GM12875 (cell line): Measurements from ENCODE around the gene SLC9A5.
A peak's percentile ranks its signal among the peaks of the same experiment; 100 is the strongest.

Experiments
- H3K4me3 ChIP-seq: one replicate; pipeline ENCODE4 v1.5.1; 2011; ENCODE audit warnings: low read depth, low read length, control low read depth
- TF ChIP-seq, protein P1 (sequence below): IDR thresholded peaks from 2 replicates; pipeline ENCODE4 v1.5.1; 2011; ENCODE audit warnings: low read depth, mild to moderate bottlenecking, control low read depth, inconsistent platforms, low read length, moderate library complexity, borderline replicate concordance; ENCODE audit not compliant: insufficient read depth

The SLC9A5 gene

DNA sequence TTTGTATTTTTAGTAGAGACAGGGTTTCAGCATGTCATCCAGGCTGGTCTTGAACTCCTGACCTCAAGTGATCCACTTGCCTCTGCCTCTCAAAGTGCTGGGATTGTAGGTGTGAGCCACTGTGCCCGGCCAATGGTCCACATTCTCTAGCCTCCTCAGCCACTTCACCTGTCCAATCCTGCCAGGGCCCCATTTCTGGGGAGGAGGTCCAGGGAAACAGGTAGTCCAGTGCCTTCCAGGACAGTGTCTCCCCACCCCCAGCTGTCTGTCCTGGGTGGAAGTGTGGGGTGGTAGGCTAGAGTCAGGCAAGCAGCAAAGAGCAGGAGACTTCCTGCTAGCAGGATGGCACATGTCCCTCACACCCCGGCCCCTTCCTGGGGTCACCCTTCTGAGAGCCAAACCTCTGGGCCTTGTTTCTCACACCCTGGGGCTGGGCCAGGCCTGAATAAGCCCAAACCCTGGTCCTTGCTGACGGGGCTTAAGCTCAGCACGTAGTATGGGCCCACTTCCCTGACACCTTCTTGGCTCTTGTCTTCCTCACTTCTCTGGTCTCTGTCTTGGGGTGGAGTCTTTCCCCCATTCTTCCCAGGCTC, 6.5 kb upstream of the SLC9A5 start:
- TF ChIP-seq, protein P1, sequence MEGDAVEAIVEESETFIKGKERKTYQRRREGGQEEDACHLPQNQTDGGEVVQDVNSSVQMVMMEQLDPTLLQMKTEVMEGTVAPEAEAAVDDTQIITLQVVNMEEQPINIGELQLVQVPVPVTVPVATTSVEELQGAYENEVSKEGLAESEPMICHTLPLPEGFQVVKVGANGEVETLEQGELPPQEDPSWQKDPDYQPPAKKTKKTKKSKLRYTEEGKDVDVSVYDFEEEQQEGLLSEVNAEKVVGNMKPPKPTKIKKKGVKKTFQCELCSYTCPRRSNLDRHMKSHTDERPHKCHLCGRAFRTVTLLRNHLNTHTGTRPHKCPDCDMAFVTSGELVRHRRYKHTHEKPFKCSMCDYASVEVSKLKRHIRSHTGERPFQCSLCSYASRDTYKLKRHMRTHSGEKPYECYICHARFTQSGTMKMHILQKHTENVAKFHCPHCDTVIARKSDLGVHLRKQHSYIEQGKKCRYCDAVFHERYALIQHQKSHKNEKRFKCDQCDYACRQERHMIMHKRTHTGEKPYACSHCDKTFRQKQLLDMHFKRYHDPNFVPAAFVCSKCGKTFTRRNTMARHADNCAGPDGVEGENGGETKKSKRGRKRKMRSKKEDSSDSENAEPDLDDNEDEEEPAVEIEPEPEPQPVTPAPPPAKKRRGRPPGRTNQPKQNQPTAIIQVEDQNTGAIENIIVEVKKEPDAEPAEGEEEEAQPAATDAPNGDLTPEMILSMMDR, result no peak
- no peak overlapping the region for H3K4me3 ChIP-seq

DNA sequence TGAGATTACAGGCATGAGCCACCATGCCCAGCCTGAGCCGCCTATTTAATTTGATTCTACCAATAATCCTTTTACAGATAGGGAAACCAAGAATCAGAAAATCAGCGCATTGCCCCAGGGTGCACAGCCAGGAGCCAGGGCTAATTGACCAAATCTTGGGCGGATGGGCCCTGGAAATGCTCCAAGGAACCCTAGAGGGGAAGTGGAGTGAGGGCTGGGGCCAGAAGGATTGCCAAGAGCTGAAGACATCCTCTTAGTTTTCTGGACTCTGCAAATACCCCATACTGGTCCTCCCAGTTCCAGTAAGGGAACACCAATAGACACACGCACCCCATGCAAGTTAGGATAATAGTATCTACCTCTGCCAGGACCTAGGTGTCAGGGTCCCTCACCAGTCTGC, 5.3 kb upstream of the SLC9A5 start:
- TF ChIP-seq, protein P1, result no peak
- no peak overlapping the region for H3K4me3 ChIP-seq

DNA sequence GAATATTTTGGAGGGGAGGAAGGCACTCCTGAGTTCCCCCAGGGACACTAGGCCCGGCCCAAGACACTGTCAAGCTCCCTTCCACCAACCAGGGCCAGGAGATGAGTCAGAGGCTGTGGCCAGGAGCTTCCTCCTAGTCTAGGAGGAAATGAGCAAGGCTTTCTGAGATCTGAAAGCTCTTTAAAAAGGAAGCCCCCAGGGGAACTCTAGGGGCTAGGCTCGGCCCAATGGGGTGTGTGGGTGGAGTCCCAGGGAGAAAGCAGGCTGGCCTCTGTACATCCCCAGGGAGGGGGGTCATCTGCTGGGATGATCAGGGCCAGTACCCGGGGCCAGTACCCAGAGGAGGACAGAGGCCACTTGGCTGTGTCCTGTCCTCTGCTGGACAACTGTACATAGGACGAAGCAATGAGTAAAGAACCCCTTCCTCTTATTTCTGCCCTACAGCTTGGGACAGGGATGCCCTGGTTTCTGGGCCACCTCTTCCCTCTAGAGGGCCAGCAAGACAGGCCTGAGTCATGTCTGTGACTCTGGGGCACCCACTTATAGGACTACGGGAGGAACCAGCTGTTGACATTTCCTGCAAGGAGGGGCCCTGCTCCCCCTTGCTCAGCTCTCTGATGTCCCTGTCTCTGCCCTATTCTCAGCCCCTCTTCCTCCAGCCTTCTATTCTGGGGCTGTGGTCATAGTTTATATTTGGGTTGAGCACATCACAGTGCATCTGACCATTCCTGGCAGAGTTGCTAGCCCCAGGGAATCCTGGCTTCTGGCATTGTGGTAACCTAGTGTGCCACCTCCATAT, 4.2 kb upstream of the SLC9A5 start:
- TF ChIP-seq, protein P1, result no peak
- H3K4me3 ChIP-seq, result peak overlapping the region; percentile 77

DNA sequence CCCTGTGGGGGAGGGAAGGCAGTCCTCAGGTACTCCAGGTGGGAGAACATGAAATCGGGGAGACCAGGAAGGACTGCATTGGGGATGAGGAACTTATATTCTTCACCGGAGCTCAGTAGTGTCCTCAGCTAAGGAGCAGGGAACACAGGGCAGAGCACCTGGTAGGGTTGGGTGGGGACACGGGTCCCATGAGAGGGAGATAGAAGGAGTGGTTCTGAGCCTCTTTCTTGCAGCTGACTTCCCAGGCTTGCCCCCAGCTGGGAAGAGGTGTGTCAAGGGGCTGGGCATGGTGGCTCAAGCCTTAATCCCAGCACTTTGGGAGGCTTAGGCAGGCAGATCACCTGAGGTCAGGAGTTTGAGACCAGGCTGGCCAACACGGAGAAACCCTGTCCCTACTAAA, 3.6 kb upstream of the SLC9A5 start:
- TF ChIP-seq, protein P1, result no peak
- peak overlapping the region; percentile 77 for H3K4me3 ChIP-seq

DNA sequence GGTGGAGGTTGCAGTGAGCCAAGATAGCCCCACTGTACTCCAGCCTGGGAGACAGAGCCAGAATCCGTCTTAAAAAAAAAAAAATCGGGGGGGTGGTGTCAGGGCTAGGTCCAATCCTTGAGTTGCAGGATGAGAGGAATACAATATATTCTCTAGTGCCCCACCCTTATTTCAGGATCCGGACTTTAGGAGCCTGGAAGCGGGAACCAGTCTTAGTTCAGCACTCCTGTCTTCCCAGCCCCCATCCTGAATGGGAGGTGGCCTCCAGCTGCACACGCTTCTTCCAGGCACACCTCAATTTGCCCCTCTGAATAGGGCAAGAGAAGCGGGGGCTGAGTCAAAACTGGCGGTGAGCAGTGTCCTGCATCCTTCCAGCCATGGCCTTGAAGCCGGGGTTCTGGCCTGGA, 3.1 kb upstream of the SLC9A5 start:
- TF ChIP-seq, protein P1, result no peak
- peak overlapping the region; percentile 77 for H3K4me3 ChIP-seq

DNA sequence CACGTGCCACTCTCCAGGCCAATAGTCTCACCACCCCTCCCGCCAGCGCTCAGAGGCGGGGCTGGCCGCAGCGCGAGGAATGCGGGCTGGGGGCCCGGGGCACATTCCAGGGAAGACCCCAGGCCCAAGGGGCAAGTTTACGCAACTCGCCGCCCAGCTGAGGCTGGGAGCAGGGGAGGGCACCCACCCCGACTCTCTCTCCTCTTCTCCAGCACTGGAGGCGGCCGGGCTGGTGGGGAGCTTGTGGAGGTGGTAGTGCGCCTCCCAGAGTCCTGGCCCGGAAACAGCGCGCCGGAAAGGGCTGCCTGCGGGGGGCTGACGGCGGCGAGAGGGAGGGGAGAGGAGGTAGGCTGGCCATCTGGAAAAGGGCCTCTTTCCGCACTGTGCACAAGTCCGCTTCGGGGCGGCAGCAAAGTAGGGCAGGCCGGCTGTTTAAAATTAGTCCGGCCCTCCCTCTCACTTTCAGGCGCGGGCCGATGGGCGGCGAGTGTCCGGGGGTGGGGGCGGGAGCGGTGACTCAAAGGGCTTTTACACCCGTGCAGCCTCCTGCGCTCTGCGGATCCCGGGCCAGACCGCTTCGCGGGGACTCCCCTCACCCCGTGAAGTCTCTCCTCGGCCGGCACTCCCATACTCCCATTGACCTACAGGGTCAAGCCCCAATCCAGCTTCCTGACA, 2.6 kb upstream of the SLC9A5 start:
- peak overlapping the region; percentile 77 for H3K4me3 ChIP-seq
- TF ChIP-seq, protein P1, result peak; percentile 53; the same call in 1 of the 2 replicates
